DMS 273 (cell line): ENCODE results near the gene NFAT5.
A peak's percentile ranks its signal among the peaks of the same experiment; 100 is the strongest.

ENCODE experiments used
- DNase-seq: peaks from one replicate; lab custom pipeline; 2025; ENCODE audit not compliant: unreplicated experiment; lab: John Stamatoyannopoulos, UW

NFAT5 gene

GRCh38 chr16:69590590-69590989 is 24.8 kb downstream of the NFAT5 start:
- no peak for DNase-seq

GRCh38 chr16:69593751-69594255 is 28.0 kb downstream of the NFAT5 start:
- DNase-seq = no peak

- DNase-seq = no peak
Measured at GRCh38 chr16:69595127-69596036, 29.6 kb downstream of the NFAT5 start.

GRCh38 chr16:69596801-69597200 is 31.0 kb downstream of the NFAT5 start:
- no peak for DNase-seq

- no peak for DNase-seq
Measured at GRCh38 chr16:69598045-69598444, 32.3 kb downstream of the NFAT5 start.

GRCh38 chr16:69599731-69600130 is 34.0 kb downstream of the NFAT5 start:
- DNase-seq = no peak

- no peak for DNase-seq
Measured at GRCh38 chr16:69600202-69600601, 34.4 kb downstream of the NFAT5 start.

- no peak for DNase-seq
Measured at GRCh38 chr16:69601250-69601649, 35.5 kb downstream of the NFAT5 start.

- DNase-seq = no peak
Measured at GRCh38 chr16:69606985-69607384, 41.2 kb downstream of the NFAT5 start.

GRCh38 chr16:69607674-69608073 is 41.9 kb downstream of the NFAT5 start:
- DNase-seq = no peak

GRCh38 chr16:69610356-69610755 is 44.6 kb downstream of the NFAT5 start:
- no peak for DNase-seq

GRCh38 chr16:69611103-69611640 is 45.4 kb downstream of the NFAT5 start:
- no peak for DNase-seq

- no peak for DNase-seq
Measured at GRCh38 chr16:69613378-69614154, 47.8 kb downstream of the NFAT5 start.

- no peak for DNase-seq
Measured at GRCh38 chr16:69615528-69615927, 49.8 kb downstream of the NFAT5 start.

GRCh38 chr16:69616082-69616481 is 50.3 kb downstream of the NFAT5 start:
- no peak for DNase-seq

GRCh38 chr16:69618307-69618706 is 52.5 kb downstream of the NFAT5 start:
- no peak for DNase-seq

- DNase-seq = no peak
Measured at GRCh38 chr16:69618721-69619120, 53.0 kb downstream of the NFAT5 start.

- DNase-seq = no peak
Measured at GRCh38 chr16:69619514-69619913, 53.7 kb downstream of the NFAT5 start.

- no peak for DNase-seq
Measured at GRCh38 chr16:69620573-69620972, 54.8 kb downstream of the NFAT5 start.

GRCh38 chr16:69621225-69621624 is 55.5 kb downstream of the NFAT5 start:
- DNase-seq = no peak

GRCh38 chr16:69626256-69626655 is 60.5 kb downstream of the NFAT5 start:
- peak; percentile 60 for DNase-seq

GRCh38 chr16:69632828-69633227 is 67.1 kb downstream of the NFAT5 start:
- DNase-seq = no peak
